SK-N-SH (cell line): ENCODE measurements around the gene POLD4. TPM values are rescaled to one million over a fixed set of nuclear protein-coding genes. Genes with fewer than 3 reads are reported as not detected.
A peak's percentile ranks its signal among the peaks of the same experiment; 100 is the strongest.

Experiments used
- CTCF ChIA-PET: fragments of 300-600, 350-600 bp; formaldehyde crosslinking; extraction: SDS; loops from one replicate; lab custom pipeline; 2021; lab: Yijun Ruan, JAX
- POLR2A ChIA-PET: fragments of 350-600 bp; sonication (Branson Sonifier 250); formaldehyde crosslinking; extraction: SDS; loops from one replicate; lab custom pipeline; 2020; ENCODE audit warnings: antibody characterized with exemption, inconsistent platforms; lab: Yijun Ruan, JAX
- DNase-seq: peaks from one replicate; pipeline ENCODE4 v3.0.0; 2012
- H2AFZ ChIP-seq: fragments of 200-600 bp; sonication (generic); 2 replicates; pipeline ENCODE4 v1.8.1; 2016; ENCODE audit warnings: antibody characterized with exemption, mild to moderate bottlenecking, low read depth
- H3F3A ChIP-seq: fragments of 200-600 bp; sonication (generic); replicated peaks from 2 replicates; pipeline ENCODE3; 2016; ENCODE audit warnings: antibody characterized with exemption, mild to moderate bottlenecking; ENCODE audit not compliant: insufficient read depth
- H3K27ac ChIP-seq, 2 experiments: fragments of 200-500 bp in 1 of 2; fragments of 200-600 bp in 1 of 2; sonication (Bioruptor generic) in 1 of 2; sonication (generic), shearing (Covaris generic) in 1 of 2; 2 replicates each; pipeline versions ENCODE4 v1.5.1 to v1.6.1; 2014 to 2016; ENCODE audit warnings: low read depth in 2 of 2, inconsistent platforms in 1 of 2, low read length in 1 of 2, mild to moderate bottlenecking in 1 of 2, mixed read lengths in 1 of 2
- H3K27me3 ChIP-seq: fragments of 200-600 bp; sonication (generic), shearing (Covaris generic); 2 replicates; pipeline ENCODE4 v1.6.1; 2016; ENCODE audit warnings: mixed run types; ENCODE audit not compliant: insufficient read depth
- H3K36me3 ChIP-seq, 2 experiments: fragments of 200-500 bp in 1 of 2; fragments of 200-600 bp in 1 of 2; sonication (Bioruptor generic) in 1 of 2; sonication (generic) in 1 of 2; replicated peaks in 1 of 2; 2 replicates each; pipeline versions ENCODE3 to v1.5.1; 2014 to 2016; ENCODE audit warnings: low read length in 1 of 2, mild to moderate bottlenecking in 1 of 2; ENCODE audit not compliant: insufficient read depth in 2 of 2, control insufficient read depth in 1 of 2
- H3K4me1 ChIP-seq, 2 experiments: fragments of 200-500 bp in 1 of 2; fragments of 200-600 bp in 1 of 2; sonication (Bioruptor generic) in 1 of 2; sonication (generic), shearing (Covaris generic) in 1 of 2; 2 replicates each; pipeline versions ENCODE4 v1.5.1 to v1.6.1; 2014 to 2016; ENCODE audit warnings: low read depth in 1 of 2, low read length in 1 of 2, mixed run types in 1 of 2; ENCODE audit not compliant: insufficient read depth in 2 of 2, control insufficient read depth in 1 of 2
- H3K4me2 ChIP-seq: fragments of 200-600 bp; sonication (generic), shearing (Covaris generic); 2 replicates; pipeline ENCODE4 v1.6.1; 2017; ENCODE audit warnings: mixed run types
- H3K4me3 ChIP-seq, 2 experiments: fragments of 200-500 bp in 1 of 2; fragments of 200-600 bp in 1 of 2; sonication (Bioruptor generic) in 1 of 2; sonication (generic), shearing (Covaris generic) in 1 of 2; 2 replicates each; pipeline versions ENCODE4 v1.5.1 to v1.8.1; 2014 to 2016; ENCODE audit warnings: low read depth in 2 of 2, inconsistent platforms in 1 of 2, low read length in 1 of 2, mild to moderate bottlenecking in 1 of 2, mixed read lengths in 1 of 2, moderate library complexity in 1 of 2
- H3K79me2 ChIP-seq: fragments of 200-600 bp; sonication (generic); 2 replicates; pipeline ENCODE4 v1.8.1; 2017; ENCODE audit warnings: mild to moderate bottlenecking; ENCODE audit not compliant: insufficient read depth
- H3K9ac ChIP-seq: fragments of 200-600 bp; sonication (generic); 2 replicates; pipeline ENCODE4 v1.6.1; 2017; ENCODE audit warnings: mixed run types
- H3K9me2 ChIP-seq: fragments of 200-600 bp; sonication (generic); 2 replicates; pipeline ENCODE4 v1.6.1; 2017; ENCODE audit warnings: mixed run types
- H3K9me3 ChIP-seq: fragments of 200-600 bp; sonication (generic); 2 replicates; pipeline ENCODE4 v1.6.1; 2017; ENCODE audit warnings: mixed run types, mild to moderate bottlenecking, moderate library complexity
- H4K20me1 ChIP-seq: fragments of 200-600 bp; sonication (generic); 2 replicates; pipeline ENCODE4 v1.6.1; 2017; ENCODE audit warnings: mild to moderate bottlenecking, mixed run types; ENCODE audit not compliant: insufficient read depth
- CHD2 ChIP-seq: fragments of 150-350 bp; IDR thresholded peaks from 2 replicates; pipeline ENCODE4 v1.6.1; 2018; ENCODE audit warnings: low read length; ENCODE audit not compliant: partially characterized antibody
- ELF1 ChIP-seq: IDR thresholded peaks from 2 replicates; pipeline ENCODE4 v1.4.0; 2012
- EP300 ChIP-seq, 2 experiments: IDR thresholded peaks; 2 replicates each; pipeline versions ENCODE4 v1.4.0 to v1.6.1; 2012; ENCODE audit warnings: borderline replicate concordance in 1 of 2, low read depth in 1 of 2, low read length in 1 of 2
- EZH2phosphoT487 ChIP-seq: fragments of 200-600 bp; sonication (generic); IDR thresholded peaks from 2 replicates; pipeline ENCODE4 v1.6.1; 2017; ENCODE audit warnings: low read depth, mixed run types, mild to moderate bottlenecking, antibody characterized with exemption, moderate library complexity, borderline replicate concordance
- FOXJ3 ChIP-seq: sonication (generic); formaldehyde crosslinking; IDR thresholded peaks from 2 replicates; pipeline ENCODE4 v1.5.1; 2020; ENCODE audit warnings: mild to moderate bottlenecking, missing genetic modification reagents
- FOXM1 ChIP-seq: IDR thresholded peaks from 2 replicates; pipeline ENCODE4 v1.4.0; 2012; ENCODE audit warnings: low read depth, mild to moderate bottlenecking
- MEF2A ChIP-seq: IDR thresholded peaks from 2 replicates; pipeline ENCODE4 v1.4.0; 2012; ENCODE audit warnings: low read depth, borderline replicate concordance
- MXI1 ChIP-seq: IDR thresholded peaks from 2 replicates; pipeline ENCODE4 v1.6.1; 2012; ENCODE audit warnings: mild to moderate bottlenecking, low read depth, low read length, improper control_type of control experiment
- NFIC ChIP-seq: IDR thresholded peaks from 2 replicates; pipeline ENCODE4 v1.4.0; 2012; ENCODE audit warnings: borderline replicate concordance
- PBX3 ChIP-seq: IDR thresholded peaks from 2 replicates; pipeline ENCODE4; 2012
- POLR2AphosphoS5 ChIP-seq: IDR thresholded peaks from 2 replicates; pipeline ENCODE4 v1.6.1; 2012; ENCODE audit warnings: low read depth, low read length
- RAD21 ChIP-seq: IDR thresholded peaks from 2 replicates; pipeline ENCODE4 v1.6.1; 2012; ENCODE audit warnings: mild to moderate bottlenecking, low read length
- RCOR1 ChIP-seq: fragments of 150-350 bp; IDR thresholded peaks from 2 replicates; pipeline ENCODE4 v1.6.1; 2017; ENCODE audit warnings: antibody characterized with exemption, low read length
- SIN3A ChIP-seq: IDR thresholded peaks from 2 replicates; pipeline ENCODE4 v1.6.1; 2012; ENCODE audit warnings: low read depth, mild to moderate bottlenecking, low read length, moderate library complexity, borderline replicate concordance
- TAF1 ChIP-seq: IDR thresholded peaks from 2 replicates; pipeline ENCODE4 v1.6.1; 2012; ENCODE audit warnings: low read depth, mild to moderate bottlenecking, low read length, moderate library complexity, borderline replicate concordance
- TCF12 ChIP-seq: IDR thresholded peaks from 2 replicates; pipeline ENCODE4 v1.4.0; 2012
- USF2 ChIP-seq: fragments of 150-350 bp; IDR thresholded peaks from 2 replicates; pipeline ENCODE4 v1.6.1; 2017; ENCODE audit warnings: antibody characterized with exemption, low read length, low read depth, borderline replicate concordance
- WGBS: methylation state at CpG from one replicate; pipeline ENCODE4 v1.1.6; 2017; ENCODE audit warnings: low lambda C conversion rate; 5-methylcytosine and 5-hydroxymethylcytosine counted together
- polyA plus RNA-seq, 3 experiments: library from polyadenylated mRNA; depleted of rRNA; stranded (reverse); fragments of >200 nt; gene quantifications; 2 replicates each; pipeline ENCODE4 v1.2.3, GENCODE V29; 2012
- TF ChIP-seq, protein P1 (sequence below): fragments of 150-350 bp; IDR thresholded peaks from 2 replicates; pipeline ENCODE4 v1.6.1; 2016; ENCODE audit warnings: mild to moderate bottlenecking, low read depth, low read length
- TF ChIP-seq, protein P2 (sequence below): IDR thresholded peaks from 2 replicates; pipeline ENCODE4 v1.4.0; 2012; ENCODE audit warnings: low read depth, borderline replicate concordance
- TF ChIP-seq, protein P3 (sequence below): IDR thresholded peaks from 2 replicates; pipeline ENCODE4 v1.4.0; 2012; ENCODE audit warnings: low read depth, borderline replicate concordance
- TF ChIP-seq, protein P4 (sequence below): IDR thresholded peaks from 2 replicates; pipeline ENCODE4 v1.4.0; 2012; ENCODE audit warnings: low read depth

Gene POLD4
- polyA plus RNA-seq, 1 of the 3 experiments (the other 2 are of a cell fraction), result 80.4 TPM

- Histone ChIP-seq H4K20me1 (no peaks in the 10 kb centered on the region), H3K9ac (peak within 1 kb of the TSS; percentile 97), H3F3A (peaks cover 14% of the 10 kb centered on the region), H3K4me3 (peak within 1 kb of the TSS; percentile 76 to 98), H3K4me1 (peaks cover 0 to 13% of the 10 kb centered on the region in 2 experiments; a peak in 1 of 4 replicates), H3K4me2 (peak within 1 kb of the TSS; percentile 99), H3K36me3 (no peaks in the 10 kb centered on the region), H3K27ac (peak within 1 kb of the TSS; percentile 80 to 82), H2AFZ (peak within 1 kb of the TSS; percentile 92), H3K9me3 (no peaks in the 10 kb centered on the region), H3K9me2 (no peaks in the 10 kb centered on the region), H3K79me2 (peaks cover 23% of the 10 kb centered on the region), H3K27me3 (no peaks in the 10 kb centered on the region)
- under 1% methylated on average over 25 of the region's 75 CpGs for WGBS
- TF ChIP-seq, protein P1, sequence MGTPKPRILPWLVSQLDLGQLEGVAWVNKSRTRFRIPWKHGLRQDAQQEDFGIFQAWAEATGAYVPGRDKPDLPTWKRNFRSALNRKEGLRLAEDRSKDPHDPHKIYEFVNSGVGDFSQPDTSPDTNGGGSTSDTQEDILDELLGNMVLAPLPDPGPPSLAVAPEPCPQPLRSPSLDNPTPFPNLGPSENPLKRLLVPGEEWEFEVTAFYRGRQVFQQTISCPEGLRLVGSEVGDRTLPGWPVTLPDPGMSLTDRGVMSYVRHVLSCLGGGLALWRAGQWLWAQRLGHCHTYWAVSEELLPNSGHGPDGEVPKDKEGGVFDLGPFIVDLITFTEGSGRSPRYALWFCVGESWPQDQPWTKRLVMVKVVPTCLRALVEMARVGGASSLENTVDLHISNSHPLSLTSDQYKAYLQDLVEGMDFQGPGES, result no peak; the same call in 1 of the 2 replicates
- TF ChIP-seq, protein P2, sequence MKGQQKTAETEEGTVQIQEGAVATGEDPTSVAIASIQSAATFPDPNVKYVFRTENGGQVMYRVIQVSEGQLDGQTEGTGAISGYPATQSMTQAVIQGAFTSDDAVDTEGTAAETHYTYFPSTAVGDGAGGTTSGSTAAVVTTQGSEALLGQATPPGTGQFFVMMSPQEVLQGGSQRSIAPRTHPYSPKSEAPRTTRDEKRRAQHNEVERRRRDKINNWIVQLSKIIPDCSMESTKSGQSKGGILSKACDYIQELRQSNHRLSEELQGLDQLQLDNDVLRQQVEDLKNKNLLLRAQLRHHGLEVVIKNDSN, result peak; percentile 100
- peak; percentile 67 for TF ChIP-seq TAF1
- peak; percentile 82 for TF ChIP-seq RCOR1
- TF ChIP-seq MXI1, result peak; percentile 93
- TF ChIP-seq MEF2A, result no peak
- peak; percentile 99 for TF ChIP-seq USF2
- no peak for TF ChIP-seq RAD21
- TF ChIP-seq FOXM1, result no peak
- peak; percentile 66 for TF ChIP-seq POLR2AphosphoS5
- TF ChIP-seq ELF1, result no peak; the same call in 1 of the 2 replicates
- peak; percentile 94 for TF ChIP-seq SIN3A
- no peak for TF ChIP-seq EZH2phosphoT487
- TF ChIP-seq, protein P3, sequence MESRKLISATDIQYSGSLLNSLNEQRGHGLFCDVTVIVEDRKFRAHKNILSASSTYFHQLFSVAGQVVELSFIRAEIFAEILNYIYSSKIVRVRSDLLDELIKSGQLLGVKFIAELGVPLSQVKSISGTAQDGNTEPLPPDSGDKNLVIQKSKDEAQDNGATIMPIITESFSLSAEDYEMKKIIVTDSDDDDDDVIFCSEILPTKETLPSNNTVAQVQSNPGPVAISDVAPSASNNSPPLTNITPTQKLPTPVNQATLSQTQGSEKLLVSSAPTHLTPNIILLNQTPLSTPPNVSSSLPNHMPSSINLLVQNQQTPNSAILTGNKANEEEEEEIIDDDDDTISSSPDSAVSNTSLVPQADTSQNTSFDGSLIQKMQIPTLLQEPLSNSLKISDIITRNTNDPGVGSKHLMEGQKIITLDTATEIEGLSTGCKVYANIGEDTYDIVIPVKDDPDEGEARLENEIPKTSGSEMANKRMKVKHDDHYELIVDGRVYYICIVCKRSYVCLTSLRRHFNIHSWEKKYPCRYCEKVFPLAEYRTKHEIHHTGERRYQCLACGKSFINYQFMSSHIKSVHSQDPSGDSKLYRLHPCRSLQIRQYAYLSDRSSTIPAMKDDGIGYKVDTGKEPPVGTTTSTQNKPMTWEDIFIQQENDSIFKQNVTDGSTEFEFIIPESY, result no peak
- peak; percentile 12; the same call in 1 of the 2 replicates for TF ChIP-seq NFIC
- TF ChIP-seq CHD2, result peak; percentile 53
- TF ChIP-seq, protein P4, sequence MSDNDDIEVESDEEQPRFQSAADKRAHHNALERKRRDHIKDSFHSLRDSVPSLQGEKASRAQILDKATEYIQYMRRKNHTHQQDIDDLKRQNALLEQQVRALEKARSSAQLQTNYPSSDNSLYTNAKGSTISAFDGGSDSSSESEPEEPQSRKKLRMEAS, result peak; percentile 97
- TF ChIP-seq FOXJ3, result peak; percentile 30; the same call in 1 of the 2 replicates
- peak in 1 of 2 experiments; percentile 8; a peak in 1 of 4 replicates for TF ChIP-seq EP300 (IDR thresholded peaks at IDR 0.05; ENCODE audit: borderline replicate concordance in 1 of 2, low read depth in 1 of 2, low read length in 1 of 2)
- no peak for TF ChIP-seq PBX3
- no peak for TF ChIP-seq TCF12
- ChIA-PET CTCF (interaction anchor here (0.9 to 2.7 kb wide), 18 partner anchors 9 to 224 kb away, joined by 3 to 53 read pairs (median 4); partner anchors contain the start of genes CLCF1 and PPP1CA), POLR2A (interaction anchor here (0.6 to 2.6 kb wide), 16 partner anchors 10 to 959 kb away, joined by 3 to 32 read pairs (median 4); partner anchors contain the start of genes AIP, CLCF1, PITPNM1 and POLD4)
- DNase-seq, result peak; percentile 99
Measured at GRCh38 chr11:67391304-67392182, 38.2 kb upstream of the POLD4 start, which contains the start of gene RAD9A. TSS of gene RAD9A (plus strand) at chr11:67391986. CDS start at chr11:67392045, 59 bp downstream.
